Measurements from ENCODE around the gene PREX1.

DNA sequence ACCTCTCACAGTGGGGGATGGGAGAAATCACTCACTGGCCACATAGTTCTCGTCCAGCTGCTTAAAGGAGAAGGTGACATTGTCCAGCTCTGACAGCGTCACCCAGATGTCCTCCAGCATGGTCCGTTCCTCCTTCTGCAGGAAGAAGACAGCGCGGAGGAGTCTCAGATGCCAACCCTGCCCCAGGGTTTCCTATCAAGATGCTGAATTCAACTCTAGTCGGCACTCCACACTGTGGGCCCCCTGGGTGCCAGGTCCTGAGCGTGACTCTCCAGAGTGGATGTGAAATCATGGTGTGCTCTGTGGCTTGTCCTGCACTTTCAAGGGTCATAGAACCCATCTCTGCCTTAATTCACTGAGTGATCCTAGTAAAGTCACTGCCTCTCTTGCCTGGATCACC, 193.2 kb downstream of the PREX1 start:
- no peak for TF ChIP-seq POLR2AphosphoS5 (IDR thresholded peaks at IDR 0.05; ENCODE audit: low read depth, low read length)
- TF ChIP-seq, protein P1, sequence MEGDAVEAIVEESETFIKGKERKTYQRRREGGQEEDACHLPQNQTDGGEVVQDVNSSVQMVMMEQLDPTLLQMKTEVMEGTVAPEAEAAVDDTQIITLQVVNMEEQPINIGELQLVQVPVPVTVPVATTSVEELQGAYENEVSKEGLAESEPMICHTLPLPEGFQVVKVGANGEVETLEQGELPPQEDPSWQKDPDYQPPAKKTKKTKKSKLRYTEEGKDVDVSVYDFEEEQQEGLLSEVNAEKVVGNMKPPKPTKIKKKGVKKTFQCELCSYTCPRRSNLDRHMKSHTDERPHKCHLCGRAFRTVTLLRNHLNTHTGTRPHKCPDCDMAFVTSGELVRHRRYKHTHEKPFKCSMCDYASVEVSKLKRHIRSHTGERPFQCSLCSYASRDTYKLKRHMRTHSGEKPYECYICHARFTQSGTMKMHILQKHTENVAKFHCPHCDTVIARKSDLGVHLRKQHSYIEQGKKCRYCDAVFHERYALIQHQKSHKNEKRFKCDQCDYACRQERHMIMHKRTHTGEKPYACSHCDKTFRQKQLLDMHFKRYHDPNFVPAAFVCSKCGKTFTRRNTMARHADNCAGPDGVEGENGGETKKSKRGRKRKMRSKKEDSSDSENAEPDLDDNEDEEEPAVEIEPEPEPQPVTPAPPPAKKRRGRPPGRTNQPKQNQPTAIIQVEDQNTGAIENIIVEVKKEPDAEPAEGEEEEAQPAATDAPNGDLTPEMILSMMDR (IDR thresholded peaks at IDR 0.05), result no peak
- TF ChIP-seq EZH2phosphoT487 (IDR thresholded peaks at IDR 0.05; ENCODE audit: borderline replicate concordance, low read depth), result no peak
- TF ChIP-seq JUND (IDR thresholded peaks at IDR 0.05), result no peak
- TF ChIP-seq, protein P2, sequence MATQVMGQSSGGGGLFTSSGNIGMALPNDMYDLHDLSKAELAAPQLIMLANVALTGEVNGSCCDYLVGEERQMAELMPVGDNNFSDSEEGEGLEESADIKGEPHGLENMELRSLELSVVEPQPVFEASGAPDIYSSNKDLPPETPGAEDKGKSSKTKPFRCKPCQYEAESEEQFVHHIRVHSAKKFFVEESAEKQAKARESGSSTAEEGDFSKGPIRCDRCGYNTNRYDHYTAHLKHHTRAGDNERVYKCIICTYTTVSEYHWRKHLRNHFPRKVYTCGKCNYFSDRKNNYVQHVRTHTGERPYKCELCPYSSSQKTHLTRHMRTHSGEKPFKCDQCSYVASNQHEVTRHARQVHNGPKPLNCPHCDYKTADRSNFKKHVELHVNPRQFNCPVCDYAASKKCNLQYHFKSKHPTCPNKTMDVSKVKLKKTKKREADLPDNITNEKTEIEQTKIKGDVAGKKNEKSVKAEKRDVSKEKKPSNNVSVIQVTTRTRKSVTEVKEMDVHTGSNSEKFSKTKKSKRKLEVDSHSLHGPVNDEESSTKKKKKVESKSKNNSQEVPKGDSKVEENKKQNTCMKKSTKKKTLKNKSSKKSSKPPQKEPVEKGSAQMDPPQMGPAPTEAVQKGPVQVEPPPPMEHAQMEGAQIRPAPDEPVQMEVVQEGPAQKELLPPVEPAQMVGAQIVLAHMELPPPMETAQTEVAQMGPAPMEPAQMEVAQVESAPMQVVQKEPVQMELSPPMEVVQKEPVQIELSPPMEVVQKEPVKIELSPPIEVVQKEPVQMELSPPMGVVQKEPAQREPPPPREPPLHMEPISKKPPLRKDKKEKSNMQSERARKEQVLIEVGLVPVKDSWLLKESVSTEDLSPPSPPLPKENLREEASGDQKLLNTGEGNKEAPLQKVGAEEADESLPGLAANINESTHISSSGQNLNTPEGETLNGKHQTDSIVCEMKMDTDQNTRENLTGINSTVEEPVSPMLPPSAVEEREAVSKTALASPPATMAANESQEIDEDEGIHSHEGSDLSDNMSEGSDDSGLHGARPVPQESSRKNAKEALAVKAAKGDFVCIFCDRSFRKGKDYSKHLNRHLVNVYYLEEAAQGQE (IDR thresholded peaks at IDR 0.05; ENCODE audit: low read depth, low read length), result no peak
